8988T (cell line): ENCODE measurements around the gene LAMC2.

Experiments
- DNase-seq: peaks from one replicate; pipeline ENCODE4 v3.0.0; 2011

LAMC2 gene

DNA sequence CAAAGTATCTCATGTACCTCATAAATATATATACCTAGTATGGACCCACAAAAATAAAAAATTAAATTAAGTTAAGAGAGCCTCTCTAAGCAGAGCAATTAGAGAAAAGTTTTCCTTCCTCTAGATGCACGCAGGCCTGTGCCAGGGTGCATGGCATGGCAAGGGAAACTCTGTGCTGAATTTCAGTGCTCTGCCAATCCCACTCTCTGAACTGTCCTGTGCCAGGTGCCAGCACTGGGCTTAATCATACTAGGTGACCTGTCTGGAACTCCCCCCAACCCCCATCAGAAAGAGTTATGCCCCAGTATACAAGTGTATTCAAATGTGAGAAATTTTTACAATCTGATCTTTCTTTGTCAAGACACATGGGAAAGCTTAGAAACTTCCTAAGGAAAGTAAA is 10.4 kb upstream of the LAMC2 start:
- DNase-seq = no peak

DNA sequence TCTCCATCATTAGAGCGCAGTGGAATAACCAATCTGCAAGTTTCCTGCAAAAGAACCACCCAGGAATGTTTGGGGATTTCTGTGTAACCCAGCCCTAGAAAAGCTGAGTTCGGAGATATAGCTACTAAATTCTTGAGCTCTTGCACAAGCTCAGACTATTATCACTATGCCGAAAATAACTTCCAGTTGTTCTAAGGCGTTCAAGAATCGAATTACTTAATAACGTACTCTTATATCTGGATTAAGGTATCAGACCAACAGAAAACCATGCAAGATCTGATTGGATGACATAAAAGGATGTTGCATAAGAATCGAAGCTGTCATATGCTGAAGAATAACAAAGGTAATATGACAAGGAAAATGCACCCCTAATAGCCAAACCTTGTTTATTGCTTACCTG is 7.5 kb upstream of the LAMC2 start:
- no peak for DNase-seq

DNA sequence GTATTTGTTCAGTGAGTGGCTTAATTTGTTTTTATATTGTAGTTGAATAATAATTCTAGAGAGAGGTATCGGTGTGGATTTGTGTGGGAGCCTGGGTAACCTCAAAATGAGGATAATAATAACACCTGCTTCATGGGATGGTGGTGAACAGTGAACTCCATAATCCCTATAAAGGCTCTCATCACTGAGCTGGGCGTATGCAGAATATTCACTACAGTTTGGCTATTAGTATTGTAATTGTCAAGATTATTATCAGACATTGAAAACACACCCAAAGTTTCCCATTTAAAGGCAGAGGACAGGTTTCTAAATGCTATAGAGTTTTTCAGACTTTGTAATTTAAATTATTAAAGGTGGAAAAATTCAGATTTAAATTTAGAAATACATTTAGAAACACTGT is 7.0 kb upstream of the LAMC2 start:
- DNase-seq = no peak

DNA sequence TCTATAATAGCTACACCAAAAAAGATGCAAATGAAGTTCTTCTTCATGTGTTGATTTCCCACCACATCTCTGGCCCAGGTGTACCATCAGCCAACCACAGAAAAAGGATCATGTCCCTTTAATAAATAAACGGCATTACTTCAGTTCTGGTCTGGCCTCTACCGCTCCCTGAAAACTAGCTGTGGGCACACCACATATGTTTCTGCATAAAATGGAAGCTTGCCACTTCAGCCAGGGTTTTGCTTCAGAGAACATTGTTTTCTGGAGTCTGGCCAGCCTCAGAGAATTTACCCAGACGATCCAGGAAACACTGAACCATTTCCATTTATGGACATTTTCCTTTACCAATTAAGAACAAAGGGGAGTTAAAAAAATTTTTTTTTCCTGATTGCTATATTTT is 5.8 kb upstream of the LAMC2 start:
- DNase-seq = no peak

DNA sequence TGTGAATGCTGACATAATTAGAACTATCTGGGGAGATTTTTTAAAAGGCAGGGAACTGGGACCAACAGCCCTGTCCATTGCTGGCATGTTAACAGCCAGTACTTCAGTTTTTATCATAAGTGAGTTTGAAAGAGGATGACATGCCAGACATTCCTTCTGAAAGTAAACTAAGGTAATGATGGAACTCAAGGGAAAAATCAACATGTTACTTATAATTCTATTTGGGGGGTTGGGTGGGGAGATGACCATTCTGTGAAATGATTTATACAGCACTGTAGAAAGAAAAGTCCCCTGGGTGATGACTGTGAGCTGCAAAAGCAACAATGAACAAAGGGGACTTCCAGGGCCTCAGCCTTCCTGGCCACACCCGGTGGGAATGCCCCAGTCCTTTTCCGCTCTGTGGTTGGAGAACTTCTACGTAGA is 5.4 kb upstream of the LAMC2 start:
- no peak for DNase-seq

DNA sequence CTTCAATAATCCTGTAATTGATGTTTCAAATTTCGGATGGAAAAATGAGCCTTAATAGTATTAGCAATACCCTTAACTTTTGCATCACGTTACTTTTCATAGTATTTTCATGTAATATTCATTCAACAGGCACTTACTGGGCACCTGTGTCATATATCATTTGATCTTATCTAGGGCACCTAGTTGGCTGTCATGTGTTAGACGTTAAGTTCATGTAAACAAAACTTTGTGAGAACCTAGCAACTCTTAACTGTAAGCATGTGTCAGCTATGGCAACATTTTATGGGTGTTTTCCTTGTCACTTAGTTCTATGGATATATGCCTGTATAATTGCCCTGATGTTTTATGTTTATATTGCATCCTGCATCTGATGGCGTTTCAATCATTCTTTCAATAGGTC is 777 bp downstream of the LAMC2 start:
- DNase-seq = no peak

DNA sequence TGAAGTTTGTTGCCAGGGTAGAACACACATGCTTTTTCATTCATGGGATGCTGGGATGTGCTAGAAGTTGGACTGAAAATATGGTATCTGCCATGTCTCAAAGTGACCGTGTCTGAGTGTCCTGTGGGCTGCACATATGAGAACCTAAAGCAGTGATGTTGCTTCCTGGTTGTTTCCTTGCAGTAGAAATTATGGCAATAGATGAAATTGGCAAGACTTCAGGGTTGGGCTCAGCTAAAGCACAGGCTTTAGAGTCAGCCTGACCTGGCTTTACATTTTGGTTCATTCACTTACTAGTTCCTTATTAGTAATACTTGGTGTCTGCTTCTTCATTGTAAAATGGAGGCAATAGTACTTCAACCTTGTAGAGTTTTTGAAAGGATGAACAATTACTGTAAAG is 2.2 kb downstream of the LAMC2 start:
- no peak for DNase-seq

DNA sequence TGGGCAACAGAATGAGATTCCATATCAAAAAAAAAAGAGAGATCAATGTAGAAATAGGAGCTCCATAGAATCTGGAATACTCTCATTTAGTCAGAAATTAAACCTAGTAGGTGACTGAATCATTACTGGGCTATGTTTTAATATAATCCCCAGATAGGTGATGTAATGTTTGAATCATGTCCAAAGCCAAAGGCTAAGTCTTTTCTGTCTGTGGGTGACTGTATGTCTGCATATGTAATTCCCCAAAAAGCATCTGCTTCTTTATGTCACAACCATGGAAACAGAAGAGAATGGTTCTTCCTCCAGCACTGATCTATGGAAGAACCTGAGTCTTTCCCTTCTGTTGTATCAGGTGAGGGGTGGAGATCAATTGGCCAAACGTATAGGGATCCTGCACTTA is 5.8 kb downstream of the LAMC2 start:
- no peak for DNase-seq

DNA sequence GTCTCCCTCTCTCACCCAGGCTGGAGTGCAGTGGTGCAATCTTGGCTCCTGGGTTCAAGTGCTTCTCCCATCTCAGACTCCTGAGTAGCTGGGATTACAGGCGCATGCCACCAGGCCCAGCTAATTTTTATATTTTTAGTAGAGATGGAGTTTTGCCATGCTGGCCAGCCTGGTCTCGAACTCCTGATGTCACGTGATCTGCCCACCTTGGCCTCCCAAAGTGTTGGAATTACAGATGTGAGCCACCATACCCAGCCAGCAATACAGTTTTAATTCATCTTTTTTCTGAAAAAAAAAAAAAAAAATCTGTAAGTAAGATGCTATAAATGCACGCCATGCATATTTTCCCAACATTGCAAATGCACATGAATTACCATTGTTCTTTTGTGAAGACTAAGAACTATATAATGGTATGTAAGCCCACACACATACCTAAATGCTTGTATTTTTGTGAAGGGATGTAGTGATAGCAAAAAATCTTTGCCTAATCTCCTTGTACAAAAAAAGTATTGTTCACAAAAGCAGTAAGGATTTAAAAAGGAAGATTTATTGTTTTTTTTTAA is 8.0 kb downstream of the LAMC2 start:
- DNase-seq = no peak

DNA sequence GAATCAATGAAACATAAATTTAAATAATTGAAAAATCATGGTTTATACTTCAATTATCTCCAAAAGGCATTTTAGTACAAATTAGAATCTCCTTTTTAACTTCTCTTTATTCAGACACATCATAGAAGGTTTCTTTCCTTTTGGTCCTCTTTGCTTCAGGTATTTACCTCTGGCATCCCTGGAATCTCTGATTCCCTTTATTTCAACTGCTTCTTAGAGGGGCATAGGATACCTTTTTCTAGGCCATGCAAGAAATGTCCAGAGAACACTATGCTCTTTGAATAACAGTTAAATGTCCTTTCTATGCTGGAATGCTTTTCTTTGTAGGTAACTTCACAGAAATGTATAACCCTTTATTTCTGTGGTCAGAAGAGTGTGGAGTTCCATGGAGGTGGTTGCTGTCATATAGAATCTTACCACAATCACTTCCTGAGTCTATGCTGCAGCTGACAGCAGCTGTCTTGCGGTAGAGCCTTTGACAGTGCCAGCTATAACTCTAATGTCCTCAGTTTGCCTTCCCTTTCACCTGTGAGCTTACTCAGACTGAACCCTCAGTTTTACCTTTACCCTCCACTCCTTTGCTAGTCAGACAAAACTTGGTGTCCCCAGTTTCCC is 8.6 kb downstream of the LAMC2 start:
- no peak for DNase-seq

DNA sequence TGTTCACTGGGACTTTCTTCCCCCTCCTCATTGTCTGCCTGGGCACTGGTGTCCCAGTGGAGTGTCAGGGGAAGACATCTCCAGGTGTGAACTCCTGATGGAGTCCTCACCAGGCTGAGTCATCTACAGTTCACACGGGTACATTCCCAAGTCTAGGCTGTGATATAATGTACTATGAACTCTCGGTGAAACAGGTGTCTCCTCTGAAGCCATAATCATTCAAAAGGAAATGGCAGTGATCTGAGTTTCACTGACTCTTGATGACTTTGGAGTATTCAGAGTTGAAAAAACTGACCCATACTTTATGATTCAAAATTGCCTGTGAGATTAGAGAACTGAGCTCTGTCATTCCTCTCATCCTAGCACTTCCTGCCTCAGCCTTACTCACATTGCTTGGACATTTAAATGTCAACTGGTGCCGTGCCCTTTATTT is 9.1 kb downstream of the LAMC2 start:
- no peak for DNase-seq

DNA sequence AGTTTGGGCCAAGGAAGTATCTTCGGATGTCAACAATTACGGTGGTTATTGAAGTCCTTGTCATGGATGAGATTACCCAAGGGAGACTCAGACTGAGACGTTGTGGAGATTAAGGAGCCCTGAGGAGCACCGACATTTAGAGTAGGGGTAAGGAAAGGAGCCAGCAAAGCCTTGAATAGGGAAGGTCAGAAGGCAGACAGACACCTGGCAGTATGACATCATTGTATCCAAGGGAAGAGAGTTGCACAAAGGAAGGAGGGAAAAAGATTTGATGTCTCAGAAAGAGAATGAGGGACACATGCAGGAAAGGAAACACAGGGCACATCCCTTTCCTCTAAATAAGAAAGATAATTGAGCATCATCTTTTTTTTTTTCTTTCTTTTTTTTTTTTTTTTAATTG is 11.7 kb downstream of the LAMC2 start:
- DNase-seq = no peak

DNA sequence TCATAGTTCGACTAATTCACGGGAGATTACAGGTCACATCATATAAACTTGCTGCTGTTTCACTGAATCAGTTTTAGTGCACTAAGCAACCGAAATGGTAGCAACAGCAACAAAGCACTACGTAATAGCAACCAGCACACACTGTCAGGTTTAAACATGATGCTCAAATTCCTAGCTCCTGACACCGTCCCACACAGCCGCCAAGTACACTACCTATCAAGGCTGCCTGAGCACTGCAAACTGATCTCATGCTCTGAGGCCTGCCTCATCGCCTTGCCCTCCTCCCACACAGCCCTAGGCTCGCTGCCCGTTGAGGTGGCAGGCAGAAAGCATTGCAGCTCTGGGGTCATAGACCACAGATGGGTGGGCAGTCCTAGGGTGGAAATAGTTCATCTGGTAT is 12.4 kb downstream of the LAMC2 start:
- no peak for DNase-seq

DNA sequence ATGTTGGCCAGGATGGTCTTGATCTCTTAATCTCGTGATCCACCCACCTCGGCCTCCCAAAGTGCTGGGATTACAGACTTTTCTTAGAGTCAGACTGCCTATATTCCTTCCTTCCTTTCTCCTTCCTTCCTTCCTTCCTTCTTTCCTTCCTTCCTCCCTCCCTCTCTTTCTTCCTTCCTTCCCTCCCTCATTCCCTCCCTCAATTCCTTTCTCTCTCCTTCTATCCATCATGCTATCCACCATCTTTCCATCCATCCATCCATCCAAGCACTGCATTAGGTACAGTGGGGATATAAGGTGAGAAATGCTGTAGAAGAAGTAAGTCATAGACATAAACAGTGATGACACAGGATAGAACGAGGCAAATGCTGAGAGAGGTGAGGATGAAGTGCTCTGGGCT is 13.2 kb downstream of the LAMC2 start:
- no peak for DNase-seq

DNA sequence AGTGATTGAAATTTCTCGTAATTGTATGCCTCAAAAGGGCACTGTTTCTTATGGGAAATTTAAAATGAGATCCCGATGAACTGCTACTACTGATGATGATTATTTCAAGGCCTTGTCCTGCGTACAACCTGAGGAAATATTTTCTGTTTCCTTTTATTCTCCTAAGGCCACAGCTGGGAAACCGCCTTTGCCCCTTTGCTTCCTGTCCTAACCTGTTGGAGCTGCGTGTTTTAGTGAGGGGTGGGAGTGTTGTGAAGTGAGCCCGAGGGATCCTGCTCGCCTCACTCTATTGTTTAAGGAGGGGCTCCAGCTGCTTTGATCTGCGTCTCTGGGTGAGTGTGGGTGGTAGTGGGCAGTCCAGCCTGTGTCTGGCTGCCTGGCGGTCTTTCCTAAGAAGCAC is 14.4 kb downstream of the LAMC2 start:
- DNase-seq = no peak

DNA sequence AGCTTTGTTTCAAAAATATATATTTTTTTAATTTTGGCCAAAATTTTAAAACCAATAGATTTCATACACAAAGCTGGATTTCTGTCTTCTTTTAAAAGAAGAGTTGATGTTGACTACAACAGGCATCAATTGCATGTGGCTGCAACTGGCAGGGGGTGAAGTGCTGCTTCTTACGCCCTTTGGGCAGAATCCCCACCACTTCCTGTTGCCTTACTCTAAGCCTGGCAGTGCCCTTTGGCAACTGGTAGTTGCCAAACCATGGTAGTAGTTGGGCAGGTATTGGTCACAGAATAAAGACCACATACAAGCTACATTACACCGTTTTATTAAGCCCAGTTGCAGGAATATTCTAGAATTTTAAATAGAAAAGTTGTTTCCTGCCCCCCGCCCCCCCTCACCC is 17.0 kb downstream of the LAMC2 start:
- DNase-seq = no peak

DNA sequence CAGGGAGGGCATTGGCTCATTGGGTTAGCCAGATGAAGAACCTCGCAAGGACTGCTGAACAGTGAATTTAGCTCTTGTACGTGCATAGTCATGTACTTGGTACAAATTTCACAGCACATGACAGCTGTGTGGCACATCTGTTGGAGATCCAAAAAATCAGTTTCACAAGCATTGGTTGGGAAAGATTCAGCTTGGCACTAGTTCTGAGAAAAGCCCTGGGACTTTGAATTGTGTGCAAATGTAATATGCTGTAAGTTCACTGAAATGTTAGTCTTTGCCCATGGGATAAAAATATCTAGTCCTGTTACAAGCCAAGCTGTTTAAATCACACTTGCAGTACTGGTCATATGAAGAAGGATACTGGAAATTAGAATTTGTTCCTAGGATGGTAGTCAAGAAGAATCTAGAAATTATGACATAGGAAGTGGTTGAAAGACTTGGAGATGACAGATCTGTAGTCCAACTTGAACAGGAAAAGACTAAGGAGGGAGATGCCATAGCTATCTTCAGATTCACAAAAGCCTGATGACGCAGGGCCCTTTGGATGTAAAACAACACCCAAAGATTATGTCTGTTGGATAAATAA is 19.2 kb downstream of the LAMC2 start:
- DNase-seq = no peak

DNA sequence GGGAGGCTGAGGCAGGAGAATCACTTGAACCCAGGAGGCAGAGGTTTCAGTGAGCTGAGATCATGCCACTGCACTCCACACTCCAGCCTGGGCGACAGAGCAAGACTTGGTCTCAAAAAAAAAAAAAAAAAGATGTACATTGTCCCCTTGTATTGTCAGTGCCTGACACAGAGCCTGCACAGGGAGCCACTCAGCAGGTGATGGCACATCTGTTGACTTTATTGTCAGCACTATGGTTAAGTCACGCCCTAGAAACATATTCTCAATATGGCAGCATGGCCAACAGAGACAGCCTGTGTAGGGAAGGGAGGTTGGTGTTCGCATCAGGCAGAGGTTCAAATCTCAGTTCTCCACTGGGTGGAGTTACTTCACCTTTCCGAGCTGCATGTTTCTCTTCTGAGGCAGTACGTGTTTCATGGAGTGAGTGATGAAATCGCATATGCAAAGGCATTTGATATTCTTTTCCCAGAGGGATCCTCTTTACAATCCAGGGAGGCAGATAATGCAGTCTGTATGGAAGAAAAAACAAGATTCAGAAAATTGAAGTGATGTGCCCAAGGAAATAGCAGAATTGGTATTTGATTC is 20.6 kb downstream of the LAMC2 start:
- no peak for DNase-seq

DNA sequence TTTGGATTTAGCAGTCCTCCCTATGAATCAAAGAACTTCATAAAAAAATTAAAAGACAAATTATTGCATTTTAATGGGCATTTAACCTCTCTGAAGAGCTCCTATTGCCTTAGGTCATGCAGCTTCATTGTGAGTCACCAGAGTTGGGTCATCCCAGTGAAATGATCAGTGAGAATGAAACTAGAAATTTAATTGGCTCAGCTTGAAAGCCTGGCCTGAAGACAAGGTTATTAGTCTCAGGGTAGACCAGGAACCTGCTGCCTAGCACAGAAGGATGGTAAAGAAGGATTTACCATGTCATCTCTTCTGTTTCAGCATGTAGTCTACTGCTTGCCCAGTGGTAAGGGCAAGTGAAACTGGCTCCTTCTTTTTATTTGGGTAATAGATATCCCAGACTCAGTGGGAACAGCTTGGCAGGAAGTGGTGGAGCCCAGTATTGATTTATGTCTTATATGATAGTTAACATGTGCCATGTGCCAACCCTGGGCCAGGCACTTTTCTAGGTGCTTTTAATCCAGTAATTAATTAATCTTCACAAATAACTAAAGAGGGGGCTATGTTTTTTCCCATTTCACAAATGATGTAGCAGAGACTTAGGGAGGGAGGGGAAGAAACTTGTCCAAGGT is 23.6 kb downstream of the LAMC2 start:
- no peak for DNase-seq

DNA sequence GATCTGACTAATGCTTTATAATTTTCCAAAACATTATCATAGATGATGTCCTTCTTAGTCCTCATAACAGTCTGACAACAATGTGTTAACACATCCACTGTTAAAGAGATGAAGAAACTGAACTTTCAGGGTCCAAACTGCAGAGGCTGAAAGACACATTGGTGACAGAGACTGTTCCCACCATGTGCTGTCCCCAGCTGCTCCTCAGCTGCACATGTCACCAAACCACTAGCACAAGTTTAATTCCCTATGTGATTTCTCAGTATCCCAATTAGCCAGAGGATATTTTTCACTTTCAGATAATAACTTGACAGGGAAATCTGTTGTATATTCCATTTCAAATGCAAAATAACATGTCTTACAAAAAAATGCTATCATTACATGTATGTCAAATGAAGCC is 24.6 kb downstream of the LAMC2 start:
- DNase-seq = no peak

DNA sequence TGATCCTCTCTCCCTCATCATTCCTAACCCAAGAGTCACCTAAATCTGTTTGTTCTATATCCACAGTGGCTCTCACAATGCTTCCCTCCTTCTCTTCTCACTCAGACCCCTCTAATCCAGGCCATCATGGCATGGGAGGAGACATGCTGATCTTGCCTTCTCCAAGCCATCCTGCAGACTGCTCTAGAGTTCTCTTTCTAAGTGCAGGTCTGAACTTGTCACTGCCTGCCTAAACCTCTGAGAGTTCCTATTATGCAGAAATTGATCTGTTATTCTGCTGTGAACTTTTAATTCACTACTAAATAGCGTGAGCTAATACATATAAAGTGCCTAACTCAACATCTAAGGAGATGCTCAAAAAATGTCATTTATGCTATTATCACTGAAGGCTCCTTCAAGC is 26.8 kb downstream of the LAMC2 start:
- no peak for DNase-seq

DNA sequence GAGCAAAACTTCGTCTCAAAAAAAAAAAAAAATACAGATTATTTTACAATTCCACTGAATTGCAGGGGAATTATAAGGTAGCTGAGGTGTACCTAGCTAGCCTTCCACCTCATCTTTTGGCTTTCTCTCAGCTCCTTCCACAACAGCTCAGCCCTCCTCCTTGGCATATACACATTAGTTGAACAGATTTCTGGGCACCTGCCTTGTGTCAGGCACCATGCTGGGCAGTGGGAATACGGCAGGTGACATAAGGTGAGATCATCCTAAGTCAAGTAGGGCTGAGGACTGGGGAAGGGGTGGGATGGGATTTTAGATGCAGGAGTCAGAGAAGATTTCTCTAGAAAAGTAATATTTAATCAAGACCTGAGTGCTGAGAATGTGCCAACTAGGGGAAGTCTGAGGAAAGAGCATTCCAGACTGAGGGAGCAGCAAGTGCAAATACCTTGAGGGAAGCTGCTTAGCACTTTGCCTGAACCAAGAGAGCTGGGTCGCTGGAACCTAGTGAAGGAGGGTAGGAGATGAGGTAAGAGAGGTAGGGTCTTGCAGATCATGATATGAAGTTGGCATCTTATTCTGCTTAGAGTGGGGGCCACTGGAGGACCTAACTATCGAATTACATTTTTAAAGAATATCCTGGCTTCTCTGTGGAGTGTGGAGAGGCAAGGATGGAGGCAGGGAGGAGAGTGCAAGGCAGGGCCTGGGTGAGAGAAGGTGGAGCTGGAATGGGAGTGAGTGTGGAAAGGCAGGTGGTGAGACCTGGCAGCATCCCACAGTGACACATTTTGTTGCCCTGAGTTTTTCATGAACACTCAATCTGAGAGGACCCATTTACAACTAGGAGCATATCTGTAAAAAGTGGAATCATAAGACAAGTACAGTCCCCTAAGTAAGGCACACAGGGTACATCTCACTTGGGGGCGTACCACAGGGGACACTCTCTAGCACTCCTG is 28.2 kb downstream of the LAMC2 start:
- no peak for DNase-seq
